Prostate gland (tissue), 2 donors: ENCODE data around the gene DEFB124. TPM values are rescaled to one million over a fixed set of nuclear protein-coding genes. Genes with fewer than 3 reads are reported as not detected.

Experiments used
- DNase-seq: peaks from one replicate; pipeline ENCODE4 v3.0.0-alpha.2; 2019; ENCODE audit warnings: low spot score
- H3K27ac ChIP-seq, 2 donors: fragments of 200-600 bp; sonication (generic); 2 replicates each; pipeline ENCODE4 v1.5.1; 2017 to 2019
- H3K27me3 ChIP-seq: fragments of 200-600 bp; sonication (generic); replicated peaks from 2 replicates; pipeline ENCODE4 v1.5.1; 2019; ENCODE audit not compliant: insufficient read depth
- H3K36me3 ChIP-seq, 2 donors: fragments of 200-600 bp; sonication (generic); 1 replicate in 1 of 2; 2 replicates in 1 of 2; pipeline versions ENCODE4 v1.5.1 to v1.8.1; 2017 to 2019
- H3K4me1 ChIP-seq: fragments of 200-600 bp; sonication (generic); replicated peaks from 2 replicates; pipeline ENCODE4 v1.5.1; 2019
- H3K4me3 ChIP-seq, 2 donors: fragments of 200-600 bp; sonication (generic); 2 replicates each; pipeline ENCODE4 v1.5.1; 2017 to 2019
- H3K9me3 ChIP-seq: fragments of 200-600 bp; sonication (generic); 2 replicates; pipeline ENCODE4 v1.5.1; 2017
- CTCF ChIP-seq, 4 experiments: fragments of 200-600 bp in 2 of 4; fragments of 450-650 bp in 2 of 4; sonication (generic) in 2 of 4; IDR thresholded peaks; 1 replicate in 3 of 4; 2 replicates in 1 of 4; pipeline ENCODE4 v1.5.1; 2016 to 2019; ENCODE audit warnings: antibody characterized with exemption in 4 of 4, mild to moderate bottlenecking in 2 of 4, moderate library complexity in 2 of 4
- POLR2A ChIP-seq: fragments of 450-650 bp; IDR thresholded peaks from one replicate; pipeline ENCODE4 v1.6.1; 2016; ENCODE audit warnings: antibody characterized with exemption, mild to moderate bottlenecking
- POLR2AphosphoS5 ChIP-seq: sonication (generic); formaldehyde crosslinking; IDR thresholded peaks from one replicate; pipeline ENCODE4 v1.6.1; 2017; ENCODE audit warnings: antibody characterized with exemption
- WGBS: methylation state at CpG from one replicate; pipeline ENCODE4 v1.1.5; 2018; 5-methylcytosine and 5-hydroxymethylcytosine counted together
- intact Hi-C: fragments of 100-400 bp; cut with DNase I; formaldehyde crosslinking; loops from one replicate; pipeline ENCODE4 v1.14.2; 2022
- total RNA-seq, 2 donors: library from RNA; depleted of rRNA; stranded (reverse); fragments of >200 nt; gene quantifications; one replicate each; pipeline ENCODE4 v1.1.0, GENCODE V29; 2016

DEFB124 gene
- total RNA-seq, 2 donors from 2014 or later = not detected

- TF ChIP-seq CTCF (IDR thresholded peaks at IDR 0.05) (no peak), POLR2A (no peak), POLR2AphosphoS5 (no peak)
- no peaks in the 10 kb centered on the region for H3K9me3 ChIP-seq
- peak overlapping the region in 1 of 2 donors; percentile 89 for H3K4me3 ChIP-seq
- 93% methylated on average over 2 of the region's 2 CpGs for WGBS
- peak overlapping the region; percentile 9 to 16 for H3K27ac ChIP-seq
- H3K36me3 ChIP-seq = no peaks in the 10 kb centered on the region
- peaks cover 17% of the 10 kb centered on the region for H3K4me1 ChIP-seq
- intact Hi-C loops = no loop called here
- DNase-seq = no peak
- no peaks in the 10 kb centered on the region for H3K27me3 ChIP-seq
Observed at GRCh38 chr20:31516651-31517050, 41.7 kb upstream of the DEFB124 start.

- H3K9me3 ChIP-seq = no peaks in the 10 kb centered on the region
- H3K4me3 ChIP-seq = peak overlapping the region in 1 of 2 donors; percentile 89
- peak overlapping the region in 1 of 2 donors; percentile 9 for H3K27ac ChIP-seq
- no peaks in the 10 kb centered on the region for H3K36me3 ChIP-seq
- intact Hi-C loops = no loop called here
- no peaks in the 10 kb centered on the region for H3K27me3 ChIP-seq
- TF ChIP-seq CTCF (IDR thresholded peaks at IDR 0.05) = no peak
- TF ChIP-seq POLR2AphosphoS5 = no peak
- WGBS = 95% methylated on average over 4 of the region's 4 CpGs
- DNase-seq = no peak
- peaks cover 17% of the 10 kb centered on the region for H3K4me1 ChIP-seq
Observed at GRCh38 chr20:31516166-31516565, 41.2 kb upstream of the DEFB124 start.

- intact Hi-C loops = no loop called here
- H3K4me1 ChIP-seq = peaks cover 17% of the 10 kb centered on the region
Observed at GRCh38 chr20:31515775-31516107, 40.8 kb upstream of the DEFB124 start.

GRCh38 chr20:31515072-31515774 is 40.3 kb upstream of the DEFB124 start:
- TF ChIP-seq POLR2AphosphoS5 = no peak
- TF ChIP-seq POLR2A = no peak
- no peak for TF ChIP-seq CTCF (IDR thresholded peaks at IDR 0.05)
- DNase-seq = no peak
- no peaks in the 10 kb centered on the region for H3K36me3 ChIP-seq
- WGBS = 13% methylated on average over 4 of the region's 4 CpGs
- peaks cover 17% of the 10 kb centered on the region for H3K4me1 ChIP-seq
- intact Hi-C loops = no loop called here
- no peaks in the 10 kb centered on the region for H3K27me3 ChIP-seq
- peak overlapping the region; percentile 89 to 97 for H3K4me3 ChIP-seq
- peak overlapping the region; percentile 65 to 75 for H3K27ac ChIP-seq
- H3K9me3 ChIP-seq = no peaks in the 10 kb centered on the region

More at GRCh38 chr20:31515775-31516107, 40.8 kb upstream of the DEFB124 start:
- H3K27me3 ChIP-seq = no peaks in the 10 kb centered on the region
- 70% methylated on average over 3 of the region's 3 CpGs for WGBS
- TF ChIP-seq POLR2AphosphoS5 (no peak), POLR2A (no peak), CTCF (IDR thresholded peaks at IDR 0.05) (no peak)
- peak overlapping the region; percentile 89 to 97 for H3K4me3 ChIP-seq
- H3K9me3 ChIP-seq = no peaks in the 10 kb centered on the region
- DNase-seq = no peak
- no peaks in the 10 kb centered on the region for H3K36me3 ChIP-seq
- peak overlapping the region in 1 of 2 donors; percentile 9 for H3K27ac ChIP-seq
